Heart right ventricle (tissue), 16 donors: ENCODE data around the gene LYPD1. TPM values are rescaled to one million over a fixed set of nuclear protein-coding genes. Genes with fewer than 3 reads are reported as not detected.

ENCODE experiments used
- ATAC-seq, 8 donors: fragments of 200-7000 bp; cut with Tn5 transposase; one replicate each; pipeline ENCODE4 v1.9.1; 2020; ENCODE audit warnings: mild to moderate bottlenecking in 8 of 8, moderate library complexity in 8 of 8, moderate number of reproducible peaks in 1 of 8
- DNase-seq, 2 donors: peaks; one replicate each; pipeline ENCODE4 v3.0.0-alpha.2; 2020
- H3K27ac ChIP-seq, 10 donors: fragments of 200-600 bp; sonication (generic) in 2 of 10; one replicate each; pipeline versions ENCODE4 v1.5.0 to v1.8.0; 2020 to 2022; ENCODE audit warnings: mild to moderate bottlenecking in 3 of 10
- H3K27me3 ChIP-seq, 7 donors: fragments of 200-600 bp; one replicate each; pipeline ENCODE4 v1.8.0; 2021 to 2022; ENCODE audit warnings: mild to moderate bottlenecking in 2 of 7
- H3K36me3 ChIP-seq, 9 donors: fragments of 200-600 bp; sonication (generic) in 1 of 9; one replicate each; pipeline versions ENCODE4 v1.5.0 to v1.8.0; 2020 to 2022; ENCODE audit warnings: mild to moderate bottlenecking in 2 of 9
- H3K4me1 ChIP-seq, 9 donors: fragments of 200-600 bp; sonication (generic) in 1 of 9; one replicate each; pipeline versions ENCODE4 v1.5.0 to v1.8.0; 2020 to 2022; ENCODE audit warnings: mild to moderate bottlenecking in 4 of 9
- H3K4me3 ChIP-seq, 10 donors: fragments of 200-600 bp; sonication (generic) in 2 of 10; one replicate each; pipeline versions ENCODE4 v1.5.0 to v1.8.0; 2020 to 2022; ENCODE audit warnings: mild to moderate bottlenecking in 7 of 10, moderate library complexity in 2 of 10
- H3K9me3 ChIP-seq, 11 donors: fragments of 200-600 bp in 10 of 11; sonication (generic) in 2 of 11; one replicate each; pipeline versions ENCODE4 v1.5.0 to v1.8.0; 2013 to 2022; ENCODE audit warnings: mild to moderate bottlenecking in 2 of 11, control low read depth in 1 of 11, moderate library complexity in 1 of 11
- CTCF ChIP-seq, 9 donors: fragments of 200-600 bp; sonication (generic) in 2 of 9; IDR thresholded peaks; one replicate each; pipeline versions ENCODE4 v1.5.0 to v1.8.0; 2021 to 2022; ENCODE audit warnings: antibody characterized with exemption in 9 of 9, mild to moderate bottlenecking in 5 of 9, moderate library complexity in 1 of 9
- WGBS, 2 donors: extraction: QIAGEN DNeasy Blood & Tissue Kit; methylation state at CpG; one replicate each; pipeline ENCODE4 v1.1.7; 2013; ENCODE audit warnings: inconsistent platforms in 1 of 2; 5-methylcytosine and 5-hydroxymethylcytosine counted together
- intact Hi-C, 10 donors: fragments of 100-400 bp; cut with DNase I; formaldehyde crosslinking; loops; one replicate each; pipeline versions ENCODE4 v1.11.1 to v1.14.2; 2022
- polyA plus RNA-seq, 2 donors: library from polyadenylated mRNA; stranded (reverse); fragments of 200-250 nt; gene quantifications; one replicate each; pipeline ENCODE4 v1.2.3, GENCODE V29; 2013
- total RNA-seq, 10 donors: library from RNA; stranded (reverse); fragmentation: NEBNext Ultra II Directional in 3 of 10; extraction: Animal tissue kit (Norgen Biotek cat#: 25700) in 3 of 10; gene quantifications; one replicate each; pipeline versions ENCODE4 v1.2.1 to v1.2.4, GENCODE V29; 2021 to 2023
- donor health status: Arrhythmogenic right ventricular cardiomyopathy.
- donor health status: ischemic (EF 13 %, LVEDD 7.1; RV severe dilation, severe dysfunction).
- donor health status: healthy with polysubstance abuse.
- donor health status: DM: no; HTN: yes; CAD: no.
- donor health status: DM: no; HTN: no; CAD: no.
- donor health status: ischemic (EF 25% LVEDD 6.9; RV normal size, moderate dysfunction).
- donor health status: ischemic (EF 25% LVEDD 5.7; RV mildly dilated, moderate dysfunction).
- donor health status: healthy.
- donor health status: DM: yes; HTN: yes; CAD: no.
- donor health status: Ischemic cardiomyopathy.
- donor health status: ischemic (EF 35%, LVEDD 5.7; RV mildly dilated, moderate dysfunction).
- donor health status: nonischemic (EF 11% LVEDD 7.7; RV severe dilation, severe dysfunction).
- donor health status: DM: yes; HTN: yes; CAD: no.
- donor health status: PGD.
- donor health status: ischemic (EF 29% LVEDD 5.4; RV normal size, mild dysfunction).
- donor health status: nonischemic (EF 23%, LVEDD 6.1; RV moderate dilation, normal function).

The LYPD1 gene
- total and polyA plus RNA-seq, 12 donors = 0.16 to 0.72 (median 0.42) TPM; not detected in 3

- no peaks in the 10 kb centered on the region for H3K4me1 ChIP-seq
- no peak overlapping the region for H3K4me3 ChIP-seq
- no peak overlapping the region for H3K27ac ChIP-seq
- intact Hi-C loops = loop anchor here in 1 of 10 donors (10.0 kb wide), 1 partner anchor 512 kb away; no protein-coding TSS in a partner anchor
- H3K27me3 ChIP-seq = peaks cover 0 to 70% (median 39%) of the 10 kb centered on the region in 7 donors
- no peak for ATAC-seq
- WGBS, 2 donors = 51 to 67% methylated on average over 3 of the region's 3 CpGs
- no peak for DNase-seq
- TF ChIP-seq CTCF (IDR thresholded peaks at IDR 0.05) = no peak
- no peaks in the 10 kb centered on the region for H3K36me3 ChIP-seq
- H3K9me3 ChIP-seq = no peaks in the 10 kb centered on the region
These were observed 7.3 kb downstream of the LYPD1 start for GRCh38 chr2:132662732-132663131.

- 86 to 95% methylated on average over 3 of the region's 3 CpGs for WGBS, 2 donors
- H3K9me3 ChIP-seq = no peaks in the 10 kb centered on the region
These were observed 10.7 kb downstream of the LYPD1 start for GRCh38 chr2:132659331-132659730.

GRCh38 chr2:132656266-132656975 lies 13.6 kb downstream of the LYPD1 start:
- no peaks in the 10 kb centered on the region for H3K4me1 ChIP-seq
- no peak for ATAC-seq
- TF ChIP-seq CTCF (IDR thresholded peaks at IDR 0.05) = no peak
- H3K4me3 ChIP-seq = no peak overlapping the region
- H3K27me3 ChIP-seq = peaks cover 0 to 26% (median 13%) of the 10 kb centered on the region in 7 donors
- WGBS, 2 donors = 55 to 68% methylated on average over 7 of the region's 7 CpGs
- no peaks in the 10 kb centered on the region for H3K9me3 ChIP-seq
- no peaks in the 10 kb centered on the region for H3K36me3 ChIP-seq
- H3K27ac ChIP-seq = no peak overlapping the region
- no peak for DNase-seq
- intact Hi-C loops = no loop called here

More at GRCh38 chr2:132659331-132659730, 10.7 kb downstream of the LYPD1 start:
- Histone ChIP-seq H3K4me1 (no peaks in the 10 kb centered on the region), H3K27me3 (peaks cover 0 to 36% (median 21%) of the 10 kb centered on the region in 7 donors), H3K4me3 (no peak overlapping the region), H3K27ac (no peak overlapping the region), H3K36me3 (no peaks in the 10 kb centered on the region)
- intact Hi-C loops = no loop called here
- ATAC-seq (no peak), DNase-seq (no peak)
- no peak for TF ChIP-seq CTCF (IDR thresholded peaks at IDR 0.05)

GRCh38 chr2:132654968-132655367 lies 15.0 kb downstream of the LYPD1 start:
- WGBS, 2 donors = 91% methylated on average over 7 of the region's 7 CpGs
- Histone ChIP-seq H3K4me1 (no peaks in the 10 kb centered on the region), H3K9me3 (no peaks in the 10 kb centered on the region), H3K36me3 (no peaks in the 10 kb centered on the region), H3K27me3 (peaks cover 0 to 25% (median 0%) of the 10 kb centered on the region in 7 donors), H3K27ac (no peak overlapping the region), H3K4me3 (no peak overlapping the region)
- intact Hi-C loops = no loop called here
- ATAC-seq (no peak), DNase-seq (no peak)
- no peak for TF ChIP-seq CTCF (IDR thresholded peaks at IDR 0.05)
